HCT116 (cell line): ENCODE results near the gene LCE1A. TPM values are rescaled to one million over a fixed set of nuclear protein-coding genes. Genes with fewer than 3 reads are reported as not detected.

Experiments
- ATAC-seq: fragments of 200-7000 bp; cut with Tn5 transposase; 2 replicates; pipeline ENCODE4 v1.9.1; 2020; ENCODE audit warnings: mild to moderate bottlenecking, moderate library complexity
- BruUV-seq: library from RNA; stranded (reverse); fragments of 400-500 nt; replicated peaks from 2 replicates; lab custom pipeline; 2021; lab: Mats Ljungman, UMichigan
- CTCF ChIA-PET: fragments of 300-600 bp; sonication (Branson Sonifier 250); formaldehyde crosslinking; loops from one replicate; lab custom pipeline; 2021; ENCODE audit warnings: antibody characterized with exemption; lab: Charles Lee
- POLR2A ChIA-PET: fragments of 300-600, 350-600 bp; sonication (Branson Sonifier 250); formaldehyde crosslinking; loops from one replicate; lab custom pipeline; 2021; ENCODE audit warnings: antibody characterized with exemption; lab: Charles Lee
- RAD21 ChIA-PET, 2 experiments: fragments of 300-600 bp; sonication (Branson Sonifier 250); formaldehyde crosslinking; loops; one replicate each; lab custom pipeline; 2023; ENCODE audit warnings: low total read pairs in 2 of 2; ENCODE audit not compliant: uncharacterized antibody in 2 of 2, unreplicated experiment in 2 of 2, low non-redundant PET in 1 of 2; lab: Charles Lee
- DNase-seq: peaks from one replicate; pipeline ENCODE4 v3.0.0-alpha.2; 2010; ENCODE audit warnings: low read depth, low spot score
- H2AFZ ChIP-seq: fragments of 200-600 bp; shearing (Covaris generic), sonication (generic); 2 replicates; pipeline ENCODE4 v1.6.1; 2017; ENCODE audit warnings: low read depth, mixed run types, mixed read lengths, antibody characterized with exemption, low read length; ENCODE audit not compliant: poor library complexity, severe bottlenecking
- H3K27ac ChIP-seq: 2 replicates; pipeline ENCODE4 v1.5.1; 2012; ENCODE audit warnings: low read depth, low read length
- H3K27me3 ChIP-seq: fragments of 200-600 bp; sonication (generic); 2 replicates; pipeline ENCODE4 v1.6.1; 2016; ENCODE audit warnings: mixed run types, low read length, mixed read lengths; ENCODE audit not compliant: insufficient read depth
- H3K36me3 ChIP-seq, 2 experiments: fragments of 200-500 bp in 1 of 2; fragments of 200-600 bp in 1 of 2; sonication (Bioruptor generic) in 1 of 2; sonication (generic) in 1 of 2; 2 replicates each; pipeline versions ENCODE4 v1.5.1 to v1.6.1; 2014 to 2016; ENCODE audit warnings: low read length in 2 of 2, inconsistent platforms in 1 of 2, mixed read lengths in 1 of 2, mixed run types in 1 of 2; ENCODE audit not compliant: insufficient read depth in 2 of 2, control insufficient read depth in 1 of 2
- H3K4me1 ChIP-seq, 2 experiments: fragments of 200-600 bp in 1 of 2; sonication (generic) in 1 of 2; 2 replicates each; pipeline versions ENCODE4 v1.5.1 to v1.6.1; 2012 to 2017; ENCODE audit warnings: low read length in 2 of 2, inconsistent platforms in 1 of 2, mild to moderate bottlenecking in 1 of 2, mixed read lengths in 1 of 2, mixed run types in 1 of 2, moderate library complexity in 1 of 2; ENCODE audit not compliant: insufficient read depth in 2 of 2, control insufficient read depth in 1 of 2
- H3K4me2 ChIP-seq: fragments of 200-600 bp; sonication (generic); 2 replicates; pipeline ENCODE4 v1.6.1; 2017; ENCODE audit warnings: mixed run types, low read length, mixed read lengths
- H3K4me3 ChIP-seq, 2 experiments: fragments of 200-600 bp in 1 of 2; sonication (generic) in 1 of 2; replicated peaks in 1 of 2; 2 replicates each; pipeline ENCODE4 v1.5.1; 2011 to 2016; ENCODE audit warnings: low read length in 2 of 2, control low read depth in 1 of 2, low read depth in 1 of 2, mild to moderate bottlenecking in 1 of 2, mixed read lengths in 1 of 2, mixed run types in 1 of 2
- H3K79me2 ChIP-seq: fragments of 200-600 bp; sonication (generic); 2 replicates; pipeline ENCODE4 v1.6.1; 2017; ENCODE audit warnings: mild to moderate bottlenecking, mixed run types, low read length, moderate library complexity, mixed read lengths; ENCODE audit not compliant: insufficient read depth
- H3K9ac ChIP-seq: fragments of 200-600 bp; sonication (generic); 2 replicates; pipeline ENCODE4 v1.6.1; 2016; ENCODE audit warnings: low read length, mixed read lengths
- H3K9me2 ChIP-seq: fragments of 200-600 bp; sonication (generic), shearing (Covaris generic); 2 replicates; pipeline ENCODE4 v1.6.1; 2017; ENCODE audit warnings: mixed run types, mild to moderate bottlenecking, moderate library complexity; ENCODE audit not compliant: insufficient read depth
- H3K9me3 ChIP-seq, 2 experiments: fragments of 200-500 bp in 1 of 2; fragments of 200-600 bp in 1 of 2; sonication (Bioruptor generic) in 1 of 2; sonication (generic) in 1 of 2; 2 replicates each; pipeline ENCODE4 v1.6.1; 2014 to 2017; ENCODE audit warnings: low read length in 2 of 2, mixed read lengths in 2 of 2, inconsistent platforms in 1 of 2, low read depth in 1 of 2, mild to moderate bottlenecking in 1 of 2, mixed run types in 1 of 2, moderate library complexity in 1 of 2; ENCODE audit not compliant: control insufficient read depth in 1 of 2, insufficient read depth in 1 of 2
- H4K20me1 ChIP-seq: fragments of 200-600 bp; sonication (generic), shearing (Covaris generic); 2 replicates; pipeline ENCODE4 v1.6.1; 2017; ENCODE audit warnings: mixed run types, mild to moderate bottlenecking, moderate library complexity; ENCODE audit not compliant: insufficient read depth
- JUND ChIP-seq: IDR thresholded peaks from 2 replicates; pipeline ENCODE4 v1.6.1; 2012
- RAD21 ChIP-seq: IDR thresholded peaks from 2 replicates; pipeline ENCODE4 v1.6.1; 2012; ENCODE audit warnings: low read depth, mild to moderate bottlenecking
- TCF7L2 ChIP-seq: IDR thresholded peaks from 2 replicates; pipeline ENCODE4 v1.7.0; 2011; ENCODE audit warnings: borderline replicate concordance, inconsistent platforms; ENCODE audit not compliant: insufficient read depth, insufficient read length; ENCODE audit errors: extremely low read depth
- YY1 ChIP-seq: IDR thresholded peaks from 2 replicates; pipeline ENCODE4 v1.6.1; 2011; ENCODE audit warnings: low read length, low read depth, moderate library complexity, mild to moderate bottlenecking; ENCODE audit not compliant: insufficient replicate concordance; ENCODE audit errors: extremely low read depth
- ZFX ChIP-seq: fragments of 450-650 bp; IDR thresholded peaks from 2 replicates; pipeline ENCODE4 v1.6.1; 2017
- intact Hi-C: fragments of 100-400 bp; cut with micrococcal nuclease; formaldehyde crosslinking; loops from 2 replicates; pipeline ENCODE4 v1.10.0; 2022
- total RNA-seq: library from RNA; stranded (reverse); gene quantifications from one replicate; pipeline ENCODE4 v1.2.1, GENCODE V29; 2021; ENCODE audit not compliant: unreplicated experiment

Gene LCE1A
- total RNA-seq, 1 experiment from 2014 or later = not detected

GRCh38 chr1:152806576-152806975, 20.7 kb upstream of the LCE1A start, which contains the start of gene LCE1C:
Gene LCE1C (minus strand): TSS chr1:152806651. CDS start chr1:152805478, 1,173 bp downstream.
- no peaks in the 10 kb centered on the region for H4K20me1 ChIP-seq
- ChIA-PET RAD21 (no interaction called here), POLR2A (no interaction called here), CTCF (no interaction called here)
- no peak within 1 kb of the TSS for H3K4me2 ChIP-seq
- no peaks in the 10 kb centered on the region for H3K4me1 ChIP-seq
- H3K27me3 ChIP-seq = peaks cover 34% of the 10 kb centered on the region
- DNase-seq (no peak), ATAC-seq (no peak)
- intact Hi-C loops = no loop called here
- no peak for TF ChIP-seq TCF7L2
- H3K9ac ChIP-seq = no peak within 1 kb of the TSS
- no peaks in the 10 kb centered on the region for H3K36me3 ChIP-seq
- H3K79me2 ChIP-seq = no peaks in the 10 kb centered on the region
- no peaks in the 10 kb centered on the region for H3K9me3 ChIP-seq
- BruUV-seq = no TSS peak
- no peak within 1 kb of the TSS for H3K4me3 ChIP-seq
- no peak within 1 kb of the TSS for H3K27ac ChIP-seq
- H2AFZ ChIP-seq = no peak within 1 kb of the TSS
- no peaks in the 10 kb centered on the region for H3K9me2 ChIP-seq

GRCh38 chr1:152811050-152811449, 16.2 kb upstream of the LCE1A start:
- no peak overlapping the region for H3K4me2 ChIP-seq
- no peak overlapping the region for H3K4me3 ChIP-seq
- ChIA-PET POLR2A (no interaction called here), CTCF (no interaction called here), RAD21 (no interaction called here)
- no peaks in the 10 kb centered on the region for H3K4me1 ChIP-seq
- no peaks in the 10 kb centered on the region for H4K20me1 ChIP-seq
- no peak overlapping the region for H3K27ac ChIP-seq
- ATAC-seq (no peak), DNase-seq (no peak)
- H3K9me2 ChIP-seq = no peaks in the 10 kb centered on the region
- no peak overlapping the region for H2AFZ ChIP-seq
- BruUV-seq = no TSS peak
- H3K79me2 ChIP-seq = no peaks in the 10 kb centered on the region
- no peaks in the 10 kb centered on the region for H3K36me3 ChIP-seq
- intact Hi-C loops = no loop called here
- H3K27me3 ChIP-seq = peaks cover 29% of the 10 kb centered on the region
- H3K9ac ChIP-seq = no peak overlapping the region
- no peaks in the 10 kb centered on the region for H3K9me3 ChIP-seq
- TF ChIP-seq YY1 (no peak), JUND (no peak), ZFX (no peak), RAD21 (no peak)
